Esophagus squamous epithelium (tissue), 4 donors: ENCODE measurements around the gene FCAR.
"Not testable (repeated sequence)": the region's sequence is repeated elsewhere in the genome, so short reads cannot be mapped to it uniquely, and the experiment has no call there.

ENCODE experiments used
- CTCF ChIP-seq, 6 experiments: fragments of 450-650 bp in 4 of 6; fragments of 200-600 bp in 2 of 6; sonication (generic) in 2 of 6; IDR thresholded peaks; one replicate each; pipeline ENCODE4 v1.5.1; 2016 to 2019; ENCODE audit warnings: antibody characterized with exemption in 6 of 6, mild to moderate bottlenecking in 4 of 6, moderate library complexity in 4 of 6
- POLR2A ChIP-seq, 4 donors: fragments of 450-650 bp; IDR thresholded peaks; one replicate each; pipeline ENCODE4 v1.6.1; 2017; ENCODE audit warnings: antibody characterized with exemption in 4 of 4, mild to moderate bottlenecking in 4 of 4, moderate library complexity in 3 of 4

- TF ChIP-seq CTCF, POLR2A (IDR thresholded peaks at IDR 0.05): not testable (repeated sequence)
Measured at GRCh38 chr19:54855241-54855640, 18.8 kb upstream of the FCAR start.
